Panc1 (cell line): Measurements from ENCODE around the gene TULP1. TPM values are rescaled to one million over a fixed set of nuclear protein-coding genes. Genes with fewer than 3 reads are reported as not detected.

Experiments
- ATAC-seq: fragments of 200-7000 bp; cut with Tn5 transposase; 2 replicates; pipeline ENCODE4 v1.9.1; 2020; ENCODE audit warnings: mild to moderate bottlenecking, moderate library complexity
- BruUV-seq: library from RNA; stranded (reverse); fragments of 400-500 nt; replicated peaks from 2 replicates; lab custom pipeline; 2021; lab: Mats Ljungman, UMichigan
- CTCF ChIA-PET: fragments of 300-600 bp; sonication (Branson Sonifier 250); formaldehyde crosslinking; loops from one replicate; lab custom pipeline; 2022; ENCODE audit warnings: antibody characterized with exemption; lab: Charles Lee
- POLR2A ChIA-PET: fragments of 300-600 bp; sonication (Branson Sonifier 250); formaldehyde crosslinking; loops from one replicate; lab custom pipeline; 2022; ENCODE audit warnings: antibody characterized with exemption; lab: Charles Lee
- DNase-seq: peaks from one replicate; pipeline ENCODE4 v3.0.0-alpha.2; 2010; ENCODE audit warnings: low read depth, low spot score
- H3K27ac ChIP-seq: 2 replicates; pipeline ENCODE4 v1.5.1; 2011; ENCODE audit warnings: mild to moderate bottlenecking, low read length, inconsistent platforms
- H3K27me3 ChIP-seq: fragments of 200-500 bp; sonication (Bioruptor generic); 2 replicates; pipeline ENCODE4 v1.6.0; 2014; ENCODE audit warnings: low read length, inconsistent platforms; ENCODE audit not compliant: control insufficient read depth, insufficient read depth
- H3K36me3 ChIP-seq: fragments of 200-500 bp; sonication (Bioruptor generic); 2 replicates; pipeline ENCODE4 v1.5.1; 2014; ENCODE audit warnings: inconsistent platforms, mild to moderate bottlenecking, low read length, moderate library complexity; ENCODE audit not compliant: control insufficient read depth, insufficient read depth
- H3K4me1 ChIP-seq: 2 replicates; pipeline ENCODE4 v1.5.1; 2011; ENCODE audit warnings: inconsistent platforms, mild to moderate bottlenecking, low read length, moderate library complexity; ENCODE audit not compliant: control insufficient read depth, insufficient read depth
- H3K4me3 ChIP-seq, 2 experiments: 2 replicates each; pipeline ENCODE4 v1.5.1; 2011 to 2012; ENCODE audit warnings: low read depth in 2 of 2, low read length in 2 of 2, mild to moderate bottlenecking in 2 of 2, inconsistent platforms in 1 of 2, moderate library complexity in 1 of 2
- H3K9me3 ChIP-seq: fragments of 200-500 bp; sonication (Bioruptor generic); 2 replicates; pipeline ENCODE4 v1.5.1; 2014; ENCODE audit warnings: low read depth, mild to moderate bottlenecking, inconsistent platforms, low read length, moderate library complexity; ENCODE audit not compliant: control insufficient read depth, insufficient read depth
- POLR2AphosphoS5 ChIP-seq: IDR thresholded peaks from 2 replicates; pipeline ENCODE4 v1.6.1; 2012; ENCODE audit warnings: mild to moderate bottlenecking, low read depth, low read length, moderate library complexity
- SIN3A ChIP-seq: IDR thresholded peaks from 2 replicates; pipeline ENCODE4 v1.6.1; 2012; ENCODE audit warnings: low read depth, mild to moderate bottlenecking, low read length, moderate library complexity, borderline replicate concordance; ENCODE audit not compliant: insufficient read depth
- TCF7L2 ChIP-seq: IDR thresholded peaks from 2 replicates; pipeline ENCODE4 v1.6.1; 2011; ENCODE audit warnings: mild to moderate bottlenecking, low read depth, low read length, inconsistent platforms
- in situ Hi-C: cut with HindIII; loops from 2 replicates; pipeline ENCODE4 v1.10.0; 2016; ENCODE audit warnings: low sequenced_read_pairs, low pct_unique_long_range_greater_than_20kb
- intact Hi-C: fragments of 100-400 bp; cut with micrococcal nuclease; formaldehyde crosslinking; loops from one replicate; pipeline ENCODE4 v1.10.0; 2022; ENCODE audit not compliant: unreplicated experiment
- total RNA-seq: library from RNA; stranded (reverse); gene quantifications from one replicate; pipeline ENCODE4 v1.2.1, GENCODE V29; 2021; ENCODE audit not compliant: unreplicated experiment
- TF ChIP-seq, protein P1 (sequence below), 2 experiments: IDR thresholded peaks; 2 replicates each; pipeline ENCODE4 v1.6.1; 2011 to 2012; ENCODE audit warnings: low read depth in 2 of 2, control low read depth in 1 of 2, low read length in 1 of 2, mild to moderate bottlenecking in 1 of 2, moderate library complexity in 1 of 2; ENCODE audit not compliant: insufficient read depth in 1 of 2
- TF ChIP-seq, protein P2 (sequence below): fragments of 450-650 bp; IDR thresholded peaks from 2 replicates; pipeline ENCODE4 v1.5.1; 2017; ENCODE audit warnings: mild to moderate bottlenecking

Gene TULP1
- total RNA-seq, 1 experiment from 2014 or later = not detected

DNA sequence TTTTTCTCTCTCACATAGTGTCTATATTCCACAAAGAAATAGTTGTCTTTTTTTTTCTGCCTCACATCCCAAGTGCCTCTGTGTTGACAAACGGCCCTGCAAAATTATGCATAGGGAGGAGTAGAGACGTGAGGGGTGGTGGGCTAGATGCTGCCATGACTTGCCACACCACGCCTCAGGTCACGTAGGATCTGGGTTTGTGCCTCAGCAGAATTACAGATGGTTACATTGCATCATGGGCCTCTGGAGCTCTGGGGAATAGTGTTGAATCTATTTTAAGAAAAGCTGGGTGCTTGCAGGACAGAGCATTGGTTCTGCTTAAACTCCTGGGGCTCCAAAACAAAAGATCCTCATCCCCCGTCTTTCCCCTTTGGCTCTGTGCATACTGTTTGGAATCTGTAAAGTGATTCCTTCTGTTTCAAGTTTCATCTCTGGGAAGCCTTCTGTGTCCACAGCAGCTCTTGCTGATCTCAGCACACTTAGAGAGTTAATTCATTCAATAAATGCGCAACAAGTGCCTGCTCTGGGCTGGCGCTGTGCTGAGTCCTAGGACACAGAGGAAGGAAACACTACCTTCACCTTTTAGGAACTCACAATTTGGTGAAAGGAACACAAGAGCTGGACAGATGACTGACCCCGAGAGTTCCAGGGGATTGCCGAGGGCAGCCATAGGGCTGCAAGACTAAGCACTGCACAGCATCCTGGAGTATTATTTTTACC, 58.1 kb downstream of the TULP1 start:
- no TSS peak for BruUV-seq
- ChIA-PET POLR2A (no interaction called here), CTCF (interaction anchor here (0.6 kb wide), 1 partner anchor 364 kb away, joined by 3 read pairs; no protein-coding TSS in a partner anchor)
- TF ChIP-seq TCF7L2 (no peak), SIN3A (no peak), POLR2AphosphoS5 (no peak)
- TF ChIP-seq, protein P1, sequence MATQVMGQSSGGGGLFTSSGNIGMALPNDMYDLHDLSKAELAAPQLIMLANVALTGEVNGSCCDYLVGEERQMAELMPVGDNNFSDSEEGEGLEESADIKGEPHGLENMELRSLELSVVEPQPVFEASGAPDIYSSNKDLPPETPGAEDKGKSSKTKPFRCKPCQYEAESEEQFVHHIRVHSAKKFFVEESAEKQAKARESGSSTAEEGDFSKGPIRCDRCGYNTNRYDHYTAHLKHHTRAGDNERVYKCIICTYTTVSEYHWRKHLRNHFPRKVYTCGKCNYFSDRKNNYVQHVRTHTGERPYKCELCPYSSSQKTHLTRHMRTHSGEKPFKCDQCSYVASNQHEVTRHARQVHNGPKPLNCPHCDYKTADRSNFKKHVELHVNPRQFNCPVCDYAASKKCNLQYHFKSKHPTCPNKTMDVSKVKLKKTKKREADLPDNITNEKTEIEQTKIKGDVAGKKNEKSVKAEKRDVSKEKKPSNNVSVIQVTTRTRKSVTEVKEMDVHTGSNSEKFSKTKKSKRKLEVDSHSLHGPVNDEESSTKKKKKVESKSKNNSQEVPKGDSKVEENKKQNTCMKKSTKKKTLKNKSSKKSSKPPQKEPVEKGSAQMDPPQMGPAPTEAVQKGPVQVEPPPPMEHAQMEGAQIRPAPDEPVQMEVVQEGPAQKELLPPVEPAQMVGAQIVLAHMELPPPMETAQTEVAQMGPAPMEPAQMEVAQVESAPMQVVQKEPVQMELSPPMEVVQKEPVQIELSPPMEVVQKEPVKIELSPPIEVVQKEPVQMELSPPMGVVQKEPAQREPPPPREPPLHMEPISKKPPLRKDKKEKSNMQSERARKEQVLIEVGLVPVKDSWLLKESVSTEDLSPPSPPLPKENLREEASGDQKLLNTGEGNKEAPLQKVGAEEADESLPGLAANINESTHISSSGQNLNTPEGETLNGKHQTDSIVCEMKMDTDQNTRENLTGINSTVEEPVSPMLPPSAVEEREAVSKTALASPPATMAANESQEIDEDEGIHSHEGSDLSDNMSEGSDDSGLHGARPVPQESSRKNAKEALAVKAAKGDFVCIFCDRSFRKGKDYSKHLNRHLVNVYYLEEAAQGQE (IDR thresholded peaks at IDR 0.05; ENCODE audit: insufficient read depth in 1 of 2, low read depth in 2 of 2, low read length in 1 of 2) = no peak
- TF ChIP-seq, protein P2, sequence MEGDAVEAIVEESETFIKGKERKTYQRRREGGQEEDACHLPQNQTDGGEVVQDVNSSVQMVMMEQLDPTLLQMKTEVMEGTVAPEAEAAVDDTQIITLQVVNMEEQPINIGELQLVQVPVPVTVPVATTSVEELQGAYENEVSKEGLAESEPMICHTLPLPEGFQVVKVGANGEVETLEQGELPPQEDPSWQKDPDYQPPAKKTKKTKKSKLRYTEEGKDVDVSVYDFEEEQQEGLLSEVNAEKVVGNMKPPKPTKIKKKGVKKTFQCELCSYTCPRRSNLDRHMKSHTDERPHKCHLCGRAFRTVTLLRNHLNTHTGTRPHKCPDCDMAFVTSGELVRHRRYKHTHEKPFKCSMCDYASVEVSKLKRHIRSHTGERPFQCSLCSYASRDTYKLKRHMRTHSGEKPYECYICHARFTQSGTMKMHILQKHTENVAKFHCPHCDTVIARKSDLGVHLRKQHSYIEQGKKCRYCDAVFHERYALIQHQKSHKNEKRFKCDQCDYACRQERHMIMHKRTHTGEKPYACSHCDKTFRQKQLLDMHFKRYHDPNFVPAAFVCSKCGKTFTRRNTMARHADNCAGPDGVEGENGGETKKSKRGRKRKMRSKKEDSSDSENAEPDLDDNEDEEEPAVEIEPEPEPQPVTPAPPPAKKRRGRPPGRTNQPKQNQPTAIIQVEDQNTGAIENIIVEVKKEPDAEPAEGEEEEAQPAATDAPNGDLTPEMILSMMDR = no peak
- ATAC-seq = no peak
- no peaks in the 10 kb centered on the region for H3K36me3 ChIP-seq
- H3K27ac ChIP-seq = no peak overlapping the region
- peaks cover 18% of the 10 kb centered on the region for H3K4me1 ChIP-seq
- no peak for DNase-seq
- intact Hi-C loops = no loop called here
- no peaks in the 10 kb centered on the region for H3K9me3 ChIP-seq
- no peaks in the 10 kb centered on the region for H3K27me3 ChIP-seq
- no peak overlapping the region for H3K4me3 ChIP-seq
- in situ Hi-C loops = no loop called here

DNA sequence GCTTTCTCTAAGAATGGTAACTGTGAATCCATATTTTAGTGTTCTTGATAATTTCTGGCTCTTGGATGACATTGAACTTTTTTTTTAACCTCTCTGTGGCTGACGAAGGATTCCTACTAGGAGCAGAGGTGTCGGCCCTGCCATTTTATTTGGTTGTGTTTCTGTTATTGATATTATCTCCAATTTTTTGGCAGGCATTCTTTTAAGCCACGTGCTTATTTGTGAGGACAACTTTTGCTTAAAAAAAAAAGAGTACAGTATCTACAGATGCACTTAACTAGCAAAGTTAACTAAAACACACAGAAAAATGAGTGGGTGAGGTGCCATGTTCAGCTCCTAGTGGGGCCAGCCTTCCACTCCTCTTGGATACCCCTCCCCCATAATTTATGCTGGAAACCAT, 59.5 kb downstream of the TULP1 start:
- H3K4me3 ChIP-seq = peak overlapping the region; percentile 62 to 65
- DNase-seq (no peak), ATAC-seq (no peak)
- no peaks in the 10 kb centered on the region for H3K9me3 ChIP-seq
- no peaks in the 10 kb centered on the region for H3K36me3 ChIP-seq
- intact Hi-C loops = no loop called here
- BruUV-seq = TSS peak; percentile 85
- H3K27ac ChIP-seq = peak overlapping the region; percentile 51; the same call in 1 of the 2 replicates
- peaks cover 18% of the 10 kb centered on the region for H3K4me1 ChIP-seq
- CTCF ChIA-PET = no interaction called here
- TF ChIP-seq TCF7L2 (no peak), POLR2AphosphoS5 (no peak), SIN3A (no peak)
- TF ChIP-seq, protein P1 (IDR thresholded peaks at IDR 0.05; ENCODE audit: insufficient read depth in 1 of 2, low read depth in 2 of 2, low read length in 1 of 2) = no peak
- TF ChIP-seq, protein P2 = no peak
- no peaks in the 10 kb centered on the region for H3K27me3 ChIP-seq
- in situ Hi-C loops = no loop called here
- POLR2A ChIA-PET = interaction anchor here (0.6 kb wide), 1 partner anchor 280 kb away, joined by 10 read pairs; no protein-coding TSS in a partner anchor
